Astrocyte (in vitro differentiated cells and primary cell): ENCODE data around the gene ARIH2. TPM values are rescaled to one million over a fixed set of nuclear protein-coding genes. Genes with fewer than 3 reads are reported as not detected.

Experiments
- DNase-seq: peaks from one replicate; pipeline ENCODE4 v3.0.0-alpha.2; 2010; ENCODE audit warnings: low read depth
- FAIRE-seq: peaks from 2 replicates; lab custom pipeline; 2011; peaks lifted over from hg19 to GRCh38; lab: Jason Lieb, UNC
- H2AFZ ChIP-seq: 2 replicates; pipeline ENCODE4 v1.6.0; 2012; ENCODE audit warnings: low read depth, low read length, inconsistent platforms
- H3K27ac ChIP-seq: 2 replicates; pipeline ENCODE4 v1.5.1; 2011; ENCODE audit warnings: low read depth, low read length, inconsistent platforms
- H3K27me3 ChIP-seq: 2 replicates; pipeline ENCODE4 v1.6.0; 2011; ENCODE audit warnings: low read length, inconsistent platforms; ENCODE audit not compliant: insufficient read depth
- H3K36me3 ChIP-seq: 2 replicates; pipeline ENCODE4 v1.5.1; 2011; ENCODE audit warnings: low read length, inconsistent platforms; ENCODE audit not compliant: insufficient read depth
- H3K4me1 ChIP-seq: 2 replicates; pipeline ENCODE4 v1.5.1; 2011; ENCODE audit warnings: low read length, inconsistent platforms; ENCODE audit not compliant: insufficient read depth
- H3K4me2 ChIP-seq: 2 replicates; pipeline ENCODE4 v1.6.0; 2012; ENCODE audit warnings: low read length, inconsistent platforms
- H3K4me3 ChIP-seq: 2 replicates; pipeline ENCODE4 v1.5.1; 2011; ENCODE audit warnings: low read depth, mild to moderate bottlenecking, low read length, inconsistent platforms; ENCODE audit not compliant: insufficient read depth
- H3K79me2 ChIP-seq: 2 replicates; pipeline ENCODE4 v1.6.0; 2012; ENCODE audit warnings: mild to moderate bottlenecking, low read length, inconsistent platforms; ENCODE audit not compliant: insufficient read depth
- H3K9ac ChIP-seq: 2 replicates; pipeline ENCODE4 v1.6.0; 2012; ENCODE audit warnings: mild to moderate bottlenecking, low read length, inconsistent platforms
- H3K9me3 ChIP-seq: 2 replicates; pipeline ENCODE4 v1.5.1; 2012; ENCODE audit warnings: low read depth, mild to moderate bottlenecking, low read length, inconsistent platforms; ENCODE audit not compliant: insufficient read depth
- H4K20me1 ChIP-seq: 2 replicates; pipeline ENCODE4 v1.6.0; 2012; ENCODE audit warnings: low read length, inconsistent platforms; ENCODE audit not compliant: insufficient read depth
- H3K27ac Mint-ChIP-seq: one replicate; pipeline ENCODE4 v1.8.0; 2021; ENCODE audit warnings: mild to moderate bottlenecking, mixed read lengths; ENCODE audit not compliant: unreplicated experiment
- H3K27me3 Mint-ChIP-seq: one replicate; pipeline ENCODE4 v1.8.0; 2021; ENCODE audit warnings: low read depth, mixed read lengths; ENCODE audit not compliant: unreplicated experiment
- H3K36me3 Mint-ChIP-seq: one replicate; pipeline ENCODE4 v1.8.0; 2021; ENCODE audit warnings: low read depth, mixed read lengths; ENCODE audit not compliant: unreplicated experiment
- H3K4me1 Mint-ChIP-seq: one replicate; pipeline ENCODE4 v1.8.0; 2021; ENCODE audit warnings: low read depth, mixed read lengths; ENCODE audit not compliant: unreplicated experiment
- H3K4me3 Mint-ChIP-seq: one replicate; pipeline ENCODE4 v1.8.0; 2021; ENCODE audit warnings: mild to moderate bottlenecking, moderate library complexity, mixed read lengths; ENCODE audit not compliant: unreplicated experiment
- H3K9me3 Mint-ChIP-seq: one replicate; pipeline ENCODE4 v1.8.0; 2021; ENCODE audit warnings: mild to moderate bottlenecking, mixed read lengths; ENCODE audit not compliant: unreplicated experiment
- CTCF ChIP-seq: IDR thresholded peaks from 2 replicates; pipeline ENCODE4 v1.5.1; 2011; ENCODE audit warnings: low read depth, mild to moderate bottlenecking, inconsistent platforms, low read length, moderate library complexity; ENCODE audit not compliant: insufficient read depth
- EZH2 ChIP-seq: IDR thresholded peaks from 2 replicates; pipeline ENCODE4 v1.6.1; 2012; ENCODE audit warnings: mild to moderate bottlenecking, low read length, inconsistent platforms; ENCODE audit not compliant: insufficient read depth
- total RNA-seq: library from RNA; stranded (reverse); gene quantifications from 2 replicates; pipeline ENCODE4 v1.2.1, GENCODE V29; 2021

Gene ARIH2
- total RNA-seq, 1 donor from 2014 or later, result 94.6 TPM

GRCh38 chr3:48997102-48997635 is 78.5 kb downstream of the ARIH2 start:
- no peaks in the 10 kb centered on the region for H3K9me3 ChIP-seq
- FAIRE-seq (no peak), DNase-seq (no peak)
- H3K36me3 ChIP-seq, result peaks cover 2% of the 10 kb centered on the region
- peaks cover 5% of the 10 kb centered on the region for H4K20me1 ChIP-seq
- no peak overlapping the region for H3K4me3 ChIP-seq
- no peak overlapping the region for H3K4me2 ChIP-seq
- no peaks in the 10 kb centered on the region for H3K4me1 ChIP-seq
- no peaks in the 10 kb centered on the region for H3K27me3 Mint-ChIP-seq
- H3K9me3 Mint-ChIP-seq, result no peaks in the 10 kb centered on the region
- H2AFZ ChIP-seq, result no peak overlapping the region
- H3K79me2 ChIP-seq, result peaks cover 12% of the 10 kb centered on the region
- no peaks in the 10 kb centered on the region for H3K27me3 ChIP-seq
- peaks cover 10% of the 10 kb centered on the region for H3K36me3 Mint-ChIP-seq
- no peak overlapping the region for H3K27ac ChIP-seq
- no peak overlapping the region for H3K27ac Mint-ChIP-seq
- H3K4me1 Mint-ChIP-seq, result no peaks in the 10 kb centered on the region
- H3K4me3 Mint-ChIP-seq, result no peak overlapping the region
- TF ChIP-seq CTCF, result no peak
- no peak overlapping the region for H3K9ac ChIP-seq

- peaks cover 10% of the 10 kb centered on the region for H3K36me3 Mint-ChIP-seq
- no peaks in the 10 kb centered on the region for H3K27me3 Mint-ChIP-seq
These were observed 79.3 kb downstream of the ARIH2 start for GRCh38 chr3:48997714-48998637.

More at GRCh38 chr3:48997714-48998637, 79.3 kb downstream of the ARIH2 start:
- Histone ChIP-seq H3K4me1 (no peaks in the 10 kb centered on the region), H3K9ac (no peak overlapping the region), H3K9me3 (no peaks in the 10 kb centered on the region), H2AFZ (no peak overlapping the region), H3K27ac (no peak overlapping the region), H3K36me3 (peaks cover 2% of the 10 kb centered on the region), H4K20me1 (peaks cover 5% of the 10 kb centered on the region), H3K79me2 (peaks cover 12% of the 10 kb centered on the region), H3K27me3 (no peaks in the 10 kb centered on the region), H3K4me3 (no peak overlapping the region), H3K4me2 (no peak overlapping the region)
- H3K4me1 Mint-ChIP-seq, result no peaks in the 10 kb centered on the region
- no peak for TF ChIP-seq CTCF
- no peak for TF ChIP-seq EZH2
- no peak overlapping the region for H3K27ac Mint-ChIP-seq
- FAIRE-seq (no peak), DNase-seq (no peak)
- H3K4me3 Mint-ChIP-seq, result no peak overlapping the region
- no peaks in the 10 kb centered on the region for H3K9me3 Mint-ChIP-seq
